ENCODE measurements around the gene MPC2. TPM values are rescaled to one million over a fixed set of nuclear protein-coding genes. Genes with fewer than 3 reads are reported as not detected.

MPC2 gene
- total and polyA plus RNA-seq, 2 of the 8 experiments (the other 6 are each of a cell fraction or from before 2014, with no cell fraction given) = 18.6 to 40.9 TPM

GRCh38 chr1:167924102-167924501 lies 12.8 kb downstream of the MPC2 start:
- peaks cover 0 to 3% (median 0%) of the 10 kb centered on the region in 4 experiments; a peak in 1 of 7 replicates for H3K4me1 ChIP-seq (replicated peaks in 1 of 4; ENCODE audit: control insufficient read depth in 3 of 4, insufficient read depth in 4 of 4, low read length in 3 of 4)
- 91% methylated on average over 2 of the region's 2 CpGs; no CpG with 5 or more reads in 1 of the 2 experiments for WGBS, 2 experiments (ENCODE audit: extremely low coverage in 1 of 2, insufficient coverage in 1 of 2, insufficient read length in 1 of 2, insufficient replicate concordance in 2 of 2, low coverage in 1 of 2, low lambda C conversion rate in 2 of 2, missing lambda C conversion rate in 1 of 2)
- no peak overlapping the region for H4K91ac ChIP-seq (replicated peaks; ENCODE audit: insufficient read length, low read length)
- H3K9me3 ChIP-seq (ENCODE audit: insufficient read depth in 2 of 2, low read depth in 1 of 2, low read length in 1 of 2) = no peaks in the 10 kb centered on the region
- no peak overlapping the region for H3K14ac ChIP-seq (ENCODE audit: insufficient read length)
- H3K79me1 ChIP-seq (ENCODE audit: low read depth, low read length) = no peaks in the 10 kb centered on the region
- H3K36me3 ChIP-seq (ENCODE audit: control insufficient read depth in 2 of 4, insufficient read depth in 4 of 4, low read length in 3 of 4) = no peaks in the 10 kb centered on the region
- no peak overlapping the region for H3K18ac ChIP-seq (ENCODE audit: extremely low read depth, low read length)
- H3K79me2 ChIP-seq (ENCODE audit: control insufficient read depth in 1 of 2, insufficient read depth in 2 of 2, low read length in 2 of 2) = no peaks in the 10 kb centered on the region
- H2BK5ac ChIP-seq (ENCODE audit: low read depth, low read length) = no peak overlapping the region
- no peak overlapping the region for H2BK15ac ChIP-seq (ENCODE audit: low read length)
- H4K8ac ChIP-seq (ENCODE audit: extremely low read depth, insufficient read depth, low read length) = no peak overlapping the region
- ChIA-PET CTCF (ENCODE audit: partially characterized antibody) (interaction anchor here (0.6 to 1.6 kb wide), 3 partner anchors 9 to 301 kb away, joined by 3 to 4 read pairs (median 3); no protein-coding TSS in a partner anchor), POLR2A (ENCODE audit: partially characterized antibody) (interaction anchor here (1.3 to 1.5 kb wide), 2 partner anchors 12 to 13 kb away, joined by 4 to 5 read pairs; partner anchors contain the start of genes DCAF6 and MPC2)
- H3K4ac ChIP-seq (replicated peaks; ENCODE audit: insufficient read length, low read depth, low read length) = no peak overlapping the region
- FAIRE-seq = no peak
- H3K56ac ChIP-seq (replicated peaks; ENCODE audit: insufficient read length, low read depth, low read length) = no peak overlapping the region
- H2BK12ac ChIP-seq (ENCODE audit: low read depth, low read length) = no peak overlapping the region
- H3K4me3 ChIP-seq (ENCODE audit: extremely low read depth in 1 of 4, insufficient read depth in 2 of 4, low read depth in 3 of 4, low read length in 4 of 4) = no peak overlapping the region
- H3K27ac ChIP-seq (ENCODE audit: low read depth, low read length) = no peak overlapping the region
- no peak overlapping the region for H4K5ac ChIP-seq (ENCODE audit: insufficient read length, low read depth, low read length)
- no peak overlapping the region for H2AFZ ChIP-seq (ENCODE audit: low read length)
- no peak overlapping the region for H3K9ac ChIP-seq (replicated peaks in 1 of 4; ENCODE audit: extremely low read depth in 1 of 4, low read depth in 3 of 4, low read length in 3 of 4)
- DNase-seq (ENCODE audit: low read depth in 1 of 2, low spot score in 2 of 2) = no peak
- no peaks in the 10 kb centered on the region for H3K27me3 ChIP-seq (replicated peaks in 1 of 4; ENCODE audit: control insufficient read depth in 3 of 4, extremely low read depth in 1 of 4, insufficient read depth in 3 of 4, low read length in 3 of 4)
- peaks cover 0 to 2% of the 10 kb centered on the region in 2 experiments for H4K20me1 ChIP-seq (replicated peaks in 1 of 2; ENCODE audit: control insufficient read depth in 1 of 2, insufficient read depth in 2 of 2, low read length in 2 of 2)
- no peak overlapping the region for H2BK20ac ChIP-seq (ENCODE audit: low read length)
- no peak overlapping the region for H3K23ac ChIP-seq (ENCODE audit: insufficient read length)
- H2AK5ac ChIP-seq (ENCODE audit: low read depth, low read length) = no peak overlapping the region
- H3K23me2 ChIP-seq (ENCODE audit: low read depth, low read length) = no peaks in the 10 kb centered on the region
- no peak overlapping the region for H2BK120ac ChIP-seq (replicated peaks; ENCODE audit: low read depth, low read length)
- no peak overlapping the region for H3K4me2 ChIP-seq (ENCODE audit: insufficient read depth in 1 of 2, low read depth in 2 of 2, low read length in 2 of 2)
- no peak for TF ChIP-seq NANOG (IDR thresholded peaks at IDR 0.05; ENCODE audit: insufficient read depth, low read depth, low read length, poor library complexity, severe bottlenecking)
- TF ChIP-seq ASH2L (IDR thresholded peaks at IDR 0.05; ENCODE audit: low read length) = no peak
- no peak for TF ChIP-seq JUND (IDR thresholded peaks at IDR 0.05; ENCODE audit: low read length)
- no peak for TF ChIP-seq MAFK (IDR thresholded peaks at IDR 0.05; ENCODE audit: low read depth, low read length)
- no peak for TF ChIP-seq SUZ12 (IDR thresholded peaks at IDR 0.05; ENCODE audit: low read length)
